Activated CD4-positive, alpha-beta T cell treated with anti-CD3 and anti-CD28 coated beads, Interleukin-2, amount 50 U/mL, for 1 hour (primary cell): ENCODE measurements around the gene GABRG3.

Source experiments
- DNase-seq: peaks from one replicate; pipeline ENCODE4 v3.0.0-alpha.2; 2020

The GABRG3 gene

GRCh38 chr15:27066446-27066845, 95.5 kb downstream of the GABRG3 start:
- DNase-seq, result no peak

DNA sequence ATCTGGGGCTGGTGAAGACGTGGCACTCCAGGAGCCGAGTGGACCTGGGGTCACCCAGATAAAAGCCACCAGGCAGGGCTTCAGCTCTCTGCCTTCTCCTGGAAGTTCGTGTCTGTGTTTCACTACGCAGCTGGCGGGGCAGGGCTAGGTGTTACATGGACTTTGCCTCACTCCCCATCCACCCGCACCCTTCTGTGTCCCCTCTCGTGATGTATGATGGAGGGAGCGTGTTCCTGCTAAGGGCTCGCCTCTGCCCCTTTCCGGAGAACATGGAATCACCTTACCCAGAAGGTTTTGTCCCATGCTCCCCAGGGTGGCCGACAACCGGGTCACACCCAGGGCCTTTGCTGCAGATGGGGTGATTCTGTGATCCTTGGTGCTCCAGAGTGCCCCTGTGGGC, 96.2 kb downstream of the GABRG3 start:
- DNase-seq, result no peak

DNA sequence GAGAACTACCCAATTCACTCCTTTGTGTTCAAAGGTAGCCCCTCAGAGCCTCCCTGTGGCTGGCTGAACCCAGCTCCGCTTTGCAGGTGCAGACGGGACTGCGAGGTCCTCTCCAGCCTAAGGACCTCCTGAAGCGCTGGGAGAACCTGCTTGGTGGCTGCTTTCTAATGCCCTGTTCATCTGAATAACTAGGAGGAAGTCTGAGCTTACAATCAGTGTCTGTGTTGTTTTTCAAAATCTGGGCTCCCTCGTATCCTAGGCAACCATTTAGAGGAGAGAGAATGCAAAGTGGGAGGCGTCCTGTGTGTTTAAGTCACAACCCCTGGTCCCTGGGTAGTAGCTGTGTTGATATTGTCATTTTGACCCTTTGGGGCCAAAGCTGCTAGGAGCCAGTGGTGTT, 99.9 kb downstream of the GABRG3 start:
- no peak for DNase-seq

- DNase-seq, result no peak
Measured at GRCh38 chr15:27074179-27074578, 103.2 kb downstream of the GABRG3 start.

GRCh38 chr15:27077790-27078189, 106.8 kb downstream of the GABRG3 start:
- DNase-seq, result no peak

DNA sequence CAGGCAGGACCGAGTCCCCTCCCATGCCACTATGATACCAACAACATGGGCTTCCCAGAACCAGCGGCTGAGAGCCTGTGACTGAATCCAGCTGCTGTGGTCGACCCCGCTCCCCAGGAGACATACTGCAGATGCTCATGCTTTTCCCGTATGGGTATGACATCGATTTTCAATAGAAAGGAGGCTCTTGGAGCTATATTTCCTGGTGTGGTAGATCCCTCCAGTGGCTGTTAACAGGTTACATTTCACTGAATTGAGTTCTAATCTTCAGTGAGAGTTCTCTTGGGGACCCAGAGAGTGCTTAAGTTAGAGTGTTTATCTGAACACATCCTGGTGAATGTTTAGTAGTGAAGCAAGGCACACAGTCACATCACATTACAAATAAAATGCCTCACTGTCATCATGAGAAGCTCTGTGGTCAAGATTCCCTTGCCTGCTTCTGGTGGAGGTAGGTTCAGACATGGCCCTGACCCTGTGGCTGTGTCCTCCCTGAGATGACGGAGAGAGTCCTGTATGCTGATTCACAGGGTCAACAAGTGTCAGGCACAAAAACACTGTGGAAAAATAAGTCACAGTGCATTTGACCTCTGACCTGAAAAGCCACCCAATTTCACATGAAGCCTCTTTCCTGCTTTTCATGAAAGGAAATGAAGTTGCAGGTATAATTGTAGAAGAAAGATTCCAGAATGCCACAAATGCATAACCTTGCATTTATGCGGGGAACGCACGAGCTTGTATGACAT, 110.9 kb downstream of the GABRG3 start:
- no peak for DNase-seq

DNA sequence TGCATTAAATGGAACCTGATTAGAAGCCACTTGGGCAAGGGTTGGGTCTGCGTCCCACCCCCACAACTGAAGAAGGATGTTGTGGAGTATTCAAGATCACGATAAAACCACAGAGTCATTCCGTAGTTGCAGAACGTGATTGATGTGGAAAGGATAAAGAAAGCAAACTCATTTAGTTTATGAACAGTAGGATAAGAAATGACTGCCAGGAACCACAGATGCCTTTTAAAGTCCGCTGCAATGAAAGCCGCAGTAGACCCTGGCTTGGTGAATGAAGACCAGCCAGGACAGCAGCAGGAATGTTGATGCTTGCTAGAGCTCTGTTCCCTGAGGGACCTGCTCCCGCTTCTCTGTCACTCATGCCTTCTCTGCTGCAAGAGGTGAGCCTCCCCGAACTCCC, 111.5 kb downstream of the GABRG3 start:
- DNase-seq, result no peak

DNA sequence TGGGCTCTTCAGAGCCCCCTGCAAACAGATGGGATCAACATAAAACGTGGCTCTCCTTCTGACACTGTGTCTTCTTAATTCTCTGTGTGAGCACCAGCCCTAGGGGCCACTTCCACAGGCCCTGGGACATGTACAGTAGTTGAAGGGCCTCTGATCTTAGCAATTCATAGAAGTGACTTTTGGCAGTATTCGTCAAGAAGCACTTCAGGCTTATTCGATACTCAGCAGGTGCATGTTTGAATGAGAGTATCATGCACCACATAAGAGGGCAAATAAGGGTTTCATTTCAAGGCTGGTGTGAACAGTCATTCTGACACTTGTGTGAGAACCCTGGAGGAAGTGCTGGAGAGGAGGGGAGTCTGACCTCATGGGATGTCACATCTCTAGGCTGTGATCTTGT, 113.9 kb downstream of the GABRG3 start:
- no peak for DNase-seq

GRCh38 chr15:27086149-27086548, 115.2 kb downstream of the GABRG3 start:
- DNase-seq, result no peak

DNA sequence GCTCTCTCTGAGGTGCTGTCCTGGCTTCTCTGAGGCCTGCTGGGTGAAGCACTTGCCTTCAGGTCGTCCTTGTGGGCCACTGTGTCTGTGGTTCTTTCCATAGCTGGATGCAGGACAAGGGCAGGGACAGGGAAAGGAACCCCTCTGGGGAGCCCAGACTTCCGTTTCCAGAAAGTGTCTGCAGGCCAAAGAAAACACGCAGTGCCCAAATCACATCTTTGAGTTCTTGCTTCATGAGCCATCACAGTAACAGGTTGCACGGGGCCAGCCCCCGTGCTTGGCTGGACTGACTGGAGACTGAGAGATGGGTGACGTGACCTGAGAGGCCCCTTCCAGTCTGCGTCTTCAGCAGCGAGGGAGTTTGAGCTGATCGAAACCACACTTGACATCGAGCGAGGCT, 115.8 kb downstream of the GABRG3 start:
- no peak for DNase-seq

DNA sequence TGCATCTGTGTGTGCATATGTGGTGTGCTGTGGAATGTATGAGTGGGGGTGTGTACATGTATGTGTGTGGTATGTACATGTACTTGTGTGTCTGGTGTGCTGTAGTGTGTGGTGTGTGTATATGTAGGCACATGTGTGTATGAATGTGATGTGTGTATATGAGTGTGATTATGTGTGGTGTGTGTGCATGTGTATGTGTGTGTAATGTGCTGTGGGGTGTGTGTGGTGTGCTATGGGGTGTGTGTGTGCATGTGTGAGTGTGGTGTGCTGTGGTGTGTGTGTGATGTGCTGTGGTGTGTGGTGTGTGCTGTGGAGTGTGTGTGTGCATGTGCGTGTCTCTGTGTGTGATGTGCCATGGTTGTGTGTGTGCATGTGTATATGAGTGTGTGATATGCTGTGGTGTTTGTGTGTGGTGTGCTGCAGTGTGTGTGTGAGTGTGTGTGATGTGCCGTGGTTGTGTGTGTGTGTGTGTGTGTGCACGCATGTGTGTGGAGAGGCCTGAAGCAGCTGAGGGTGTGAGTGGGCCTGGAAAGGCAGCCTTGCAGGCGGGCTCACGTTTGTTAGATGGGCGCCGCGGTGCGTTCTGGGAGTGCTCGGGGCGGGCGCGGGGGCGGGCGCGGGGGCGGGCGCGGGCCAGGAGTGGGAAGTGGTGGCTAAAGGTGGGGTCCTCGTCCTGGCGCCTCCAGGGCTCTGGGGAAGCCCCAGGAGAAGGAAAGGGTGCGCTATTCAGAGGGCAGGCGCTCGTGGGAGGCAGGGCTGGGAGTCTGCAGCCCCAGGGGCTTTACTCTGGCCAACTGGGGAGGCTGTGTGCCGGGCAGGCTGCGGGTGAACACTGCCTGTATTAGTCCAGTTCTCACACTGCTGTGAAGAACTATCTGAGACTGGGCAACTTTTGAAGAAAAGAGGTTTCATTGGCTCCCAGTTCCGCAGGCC, 116.9 kb downstream of the GABRG3 start:
- no peak for DNase-seq

DNA sequence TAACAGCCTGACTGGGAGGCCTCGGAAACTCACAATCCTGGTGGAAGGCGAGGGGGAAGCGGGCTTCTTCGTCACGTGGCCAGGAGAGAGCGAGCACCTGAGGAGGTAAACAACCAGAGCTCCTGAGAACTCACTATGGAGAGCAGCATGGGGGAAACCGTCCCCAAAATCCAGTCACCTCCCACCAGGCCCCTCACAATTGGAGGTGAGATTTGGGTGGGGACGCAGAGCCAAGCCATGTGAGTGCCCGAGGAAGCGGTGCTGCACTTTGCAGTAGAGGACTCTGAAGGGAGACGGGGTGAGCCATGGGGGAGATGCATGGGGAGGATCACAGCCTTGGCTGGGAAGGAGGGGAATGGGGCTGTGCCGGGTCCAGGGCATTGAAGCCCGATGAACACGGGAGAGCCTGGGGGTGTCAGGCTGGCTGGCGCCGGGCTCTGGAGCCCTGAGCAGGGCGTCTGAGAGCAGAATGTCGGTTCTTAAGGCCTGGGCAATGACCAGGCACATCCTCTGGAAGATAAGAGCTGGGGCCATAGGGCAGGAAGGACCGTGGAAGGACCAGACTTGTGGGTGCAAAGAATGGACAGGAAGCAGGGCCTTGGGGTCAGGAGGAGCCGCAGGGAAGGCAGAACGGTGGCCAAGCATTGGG, 117.7 kb downstream of the GABRG3 start:
- no peak for DNase-seq

- DNase-seq, result no peak
Measured at GRCh38 chr15:27089233-27089586, 118.2 kb downstream of the GABRG3 start.

GRCh38 chr15:27089676-27090075, 118.7 kb downstream of the GABRG3 start:
- DNase-seq, result no peak

GRCh38 chr15:27091270-27091940, 120.4 kb downstream of the GABRG3 start:
- no peak for DNase-seq

GRCh38 chr15:27092390-27092789, 121.4 kb downstream of the GABRG3 start:
- DNase-seq, result no peak

GRCh38 chr15:27094235-27094634, 123.3 kb downstream of the GABRG3 start:
- no peak for DNase-seq

DNA sequence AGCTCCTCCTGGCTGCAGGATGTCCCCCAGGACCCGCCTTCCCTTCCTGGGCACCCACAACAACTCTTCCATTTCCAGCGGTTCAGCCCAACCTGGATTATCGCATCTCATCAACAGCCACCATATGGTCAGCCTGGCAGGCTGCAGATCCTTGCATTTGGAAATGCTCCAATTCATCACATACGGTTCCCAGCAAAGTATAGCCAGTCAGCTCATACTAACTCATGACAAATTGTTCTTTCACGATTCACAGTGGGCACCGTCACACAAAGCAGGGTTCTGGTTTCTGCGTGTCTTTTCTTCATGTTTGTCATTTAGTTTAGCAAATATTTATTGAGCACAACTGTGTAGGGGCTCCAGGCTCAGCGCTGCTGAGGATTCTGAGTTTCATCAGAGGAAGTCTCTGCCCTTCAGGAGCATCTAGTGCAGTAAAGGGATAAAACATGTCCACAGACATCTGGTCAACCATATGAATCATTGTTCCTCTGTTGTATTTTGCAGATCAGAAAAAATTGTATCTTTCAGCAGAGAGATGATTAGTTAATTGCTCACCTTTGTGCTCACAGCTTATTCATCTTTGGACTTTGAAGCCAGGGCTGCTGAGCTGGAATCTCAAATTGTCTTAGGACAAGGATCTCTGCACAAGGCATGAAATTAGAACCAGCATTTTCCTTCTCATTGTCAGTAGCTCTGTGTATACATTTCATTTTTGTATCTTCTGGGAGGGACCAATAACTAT, 125.1 kb downstream of the GABRG3 start:
- DNase-seq, result no peak

GRCh38 chr15:27097506-27097905, 126.5 kb downstream of the GABRG3 start:
- DNase-seq, result no peak

DNA sequence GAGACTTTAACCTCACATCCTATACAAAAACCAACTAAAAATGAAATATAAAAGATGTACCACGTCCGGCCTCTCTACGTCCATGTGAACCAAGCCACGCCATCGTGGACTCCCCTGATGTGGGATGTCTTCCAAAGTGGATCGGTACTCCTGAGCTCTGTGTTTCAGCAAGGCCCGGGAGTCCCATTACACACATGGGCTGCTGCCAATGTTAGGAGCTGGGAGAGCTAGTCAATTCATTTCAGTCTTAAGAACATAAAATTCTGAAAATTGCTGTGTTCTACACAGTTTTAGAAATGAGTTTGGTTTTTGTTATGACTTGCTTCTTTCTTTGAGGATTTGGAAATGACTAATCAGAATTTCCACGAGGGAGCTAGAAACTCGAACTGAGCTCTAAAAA, 131.0 kb downstream of the GABRG3 start:
- DNase-seq, result no peak

DNA sequence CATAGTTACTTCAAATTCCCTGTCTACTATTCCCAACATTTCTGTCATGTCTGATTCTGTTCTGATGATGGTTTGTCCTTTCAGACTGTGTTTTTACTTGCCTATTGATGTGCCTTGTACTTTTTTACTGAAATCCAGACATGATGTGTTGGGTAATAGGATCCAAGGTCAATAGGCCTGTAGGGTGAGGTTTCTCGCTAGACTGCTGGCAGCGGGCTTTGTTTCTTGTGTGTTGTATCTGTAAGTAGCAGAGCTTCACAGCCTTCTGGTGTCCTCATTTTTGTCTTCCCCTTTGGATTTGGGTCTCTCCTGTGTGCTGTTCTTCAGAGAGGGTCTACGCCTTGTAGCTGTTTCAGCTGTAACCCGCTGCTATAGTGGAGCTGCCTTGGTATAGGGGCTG, 140.3 kb downstream of the GABRG3 start:
- no peak for DNase-seq

DNA sequence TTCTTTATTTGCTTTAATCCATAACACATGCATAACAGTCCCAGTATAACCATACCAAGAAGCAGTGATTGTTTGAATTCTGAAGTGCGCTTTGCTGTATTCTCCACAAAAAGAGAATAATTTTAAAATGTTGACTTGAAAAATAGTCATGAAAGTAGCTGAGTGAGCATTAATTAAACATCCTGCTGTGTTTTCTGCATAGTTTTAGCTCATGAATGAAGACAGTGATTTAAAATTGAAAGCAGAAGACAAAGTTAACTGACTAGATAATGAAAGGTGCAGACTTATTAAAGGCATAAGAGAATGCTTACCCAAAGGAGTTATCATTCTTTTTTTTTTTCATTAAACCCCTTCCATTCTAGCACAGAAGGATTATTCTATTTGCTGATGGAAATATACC, 143.5 kb downstream of the GABRG3 start:
- no peak for DNase-seq
